ENCODE measurements around the gene LY86.

LY86 gene

GRCh38 chr6:6682225-6682624 lies 93.7 kb downstream of the LY86 start:
- no peak for DNase-seq (ENCODE audit: low read depth)

- no peak for DNase-seq (ENCODE audit: low read depth)
Measured at GRCh38 chr6:6683969-6684833, 95.7 kb downstream of the LY86 start.

GRCh38 chr6:6685249-6686040 lies 96.9 kb downstream of the LY86 start:
- no peak for DNase-seq (ENCODE audit: low read depth)

- no peak for DNase-seq (ENCODE audit: low read depth)
Measured at GRCh38 chr6:6686176-6686575, 97.7 kb downstream of the LY86 start.

GRCh38 chr6:6686748-6687601 lies 98.5 kb downstream of the LY86 start:
- no peak for DNase-seq (ENCODE audit: low read depth)

- no peak for DNase-seq (ENCODE audit: low read depth)
Measured at GRCh38 chr6:6688283-6688682, 99.8 kb downstream of the LY86 start.

- no peak for DNase-seq (ENCODE audit: low read depth)
Measured at GRCh38 chr6:6688951-6689350, 100.4 kb downstream of the LY86 start.

- no peak for DNase-seq (ENCODE audit: low read depth)
Measured at GRCh38 chr6:6689400-6690143, 101.1 kb downstream of the LY86 start.

GRCh38 chr6:6690144-6690483 lies 101.6 kb downstream of the LY86 start:
- DNase-seq (ENCODE audit: low read depth), result no peak

GRCh38 chr6:6694368-6694780 lies 105.9 kb downstream of the LY86 start:
- DNase-seq (ENCODE audit: low read depth), result no peak

- no peak for DNase-seq (ENCODE audit: low read depth)
Measured at GRCh38 chr6:6694825-6695624, 106.5 kb downstream of the LY86 start.

GRCh38 chr6:6695625-6696276 lies 107.2 kb downstream of the LY86 start:
- DNase-seq (ENCODE audit: low read depth), result no peak

- no peak for DNase-seq (ENCODE audit: low read depth)
Measured at GRCh38 chr6:6696867-6697531, 108.5 kb downstream of the LY86 start.

- no peak for DNase-seq (ENCODE audit: low read depth)
Measured at GRCh38 chr6:6697620-6698019, 109.1 kb downstream of the LY86 start.

GRCh38 chr6:6699741-6700367 lies 111.3 kb downstream of the LY86 start:
- DNase-seq (ENCODE audit: low read depth), result no peak

GRCh38 chr6:6700407-6701270 lies 112.1 kb downstream of the LY86 start:
- no peak for DNase-seq (ENCODE audit: low read depth)

- DNase-seq (ENCODE audit: low read depth), result no peak
Measured at GRCh38 chr6:6701864-6702263, 113.3 kb downstream of the LY86 start.

- DNase-seq (ENCODE audit: low read depth), result no peak
Measured at GRCh38 chr6:6703699-6704098, 115.2 kb downstream of the LY86 start.

Data from stimulated activated CD8-positive, alpha-beta memory T cell treated with anti-CD3 and anti-CD28 coated beads, Interleukin-15, amount 100 ng/mL, for 1 hour (primary cell).